Stimulated activated CD4-positive, alpha-beta T cell treated with anti-CD3 and anti-CD28 coated beads, Interleukin-2, amount 100 ng/mL, for 4 hours (primary cell): ENCODE data around the gene LRRC27.

Experiments
- DNase-seq: peaks from one replicate; pipeline ENCODE4 v3.0.0-alpha.2; 2020; ENCODE audit warnings: low read depth

Gene LRRC27

GRCh38 chr10:132427006-132427771 lies 95.2 kb downstream of the LRRC27 start:
- DNase-seq: no peak

GRCh38 chr10:132427939-132428367 lies 96.0 kb downstream of the LRRC27 start:
- DNase-seq: no peak

GRCh38 chr10:132428486-132428995 lies 96.5 kb downstream of the LRRC27 start:
- no peak for DNase-seq
